ENCODE results near the gene MLLT10. TPM values are rescaled to one million over a fixed set of nuclear protein-coding genes. Genes with fewer than 3 reads are reported as not detected.
A peak's percentile ranks its signal among the peaks of the same experiment; 100 is the strongest.
"Not testable (repeated sequence)": the region's sequence is repeated elsewhere in the genome, so short reads cannot be mapped to it uniquely, and the experiment has no call there.

The MLLT10 gene
- total RNA-seq, 2 experiments from 2014 or later = 44.1 to 47.2 TPM

DNA sequence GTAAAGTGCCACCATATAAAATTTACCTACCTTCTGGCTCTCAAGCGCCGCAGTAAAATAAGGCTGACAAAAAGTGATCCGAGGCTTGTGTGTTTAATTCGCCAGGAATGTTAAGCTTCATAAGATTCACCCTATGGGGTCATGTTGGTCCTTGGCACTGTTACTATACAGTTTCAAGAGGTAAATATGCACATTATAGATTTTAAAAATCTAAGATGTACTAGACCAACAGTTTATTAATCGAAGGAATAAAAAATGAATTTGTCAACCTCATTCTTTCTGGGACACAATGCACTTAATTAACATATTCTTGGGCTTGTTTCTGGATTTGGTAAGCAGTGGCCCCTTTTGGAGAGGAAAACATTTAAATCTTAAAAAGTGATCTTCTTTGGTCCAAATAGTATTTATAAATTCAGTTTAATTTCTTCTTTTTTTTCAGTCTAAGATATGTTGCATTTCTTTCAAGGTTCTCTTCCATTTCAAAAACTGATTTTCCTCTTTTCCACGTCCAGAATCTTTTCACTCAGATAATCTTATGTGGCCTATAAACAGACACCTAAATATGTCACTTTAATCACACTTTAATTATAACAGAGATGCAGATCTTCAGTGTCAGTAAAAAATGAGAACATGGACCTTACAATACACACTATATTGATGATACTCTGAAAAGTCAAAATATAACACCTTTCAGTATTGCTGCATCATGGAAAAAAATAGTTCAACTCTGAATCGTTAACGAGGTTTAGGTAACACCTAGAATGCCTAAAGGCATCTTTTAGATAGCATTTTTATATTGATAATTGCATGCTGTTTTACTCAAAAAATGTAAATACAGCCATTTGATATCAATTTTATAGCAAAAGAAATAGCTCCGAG is 4.8 kb upstream of the MLLT10 start:
- CTCF ChIA-PET = interaction anchor here (0.6 kb wide), 1 partner anchor 47 kb away, joined by 3 read pairs; no protein-coding TSS in a partner anchor
- Mint-ChIP-seq H3K27me3 (peaks cover 37% of the 10 kb centered on the region), H3K4me3 (no peak overlapping the region), H3K27ac (no peak overlapping the region), H3K36me3 (ENCODE audit: low read depth) (peaks cover 12% of the 10 kb centered on the region), H3K4me1 (peaks cover 31% of the 10 kb centered on the region), H3K9me3 (no peaks in the 10 kb centered on the region)
- no peak for DNase-seq
- POLR2A ChIA-PET = interaction anchor here (0.6 kb wide), 1 partner anchor 778 kb away, joined by 7 read pairs; no protein-coding TSS in a partner anchor

DNA sequence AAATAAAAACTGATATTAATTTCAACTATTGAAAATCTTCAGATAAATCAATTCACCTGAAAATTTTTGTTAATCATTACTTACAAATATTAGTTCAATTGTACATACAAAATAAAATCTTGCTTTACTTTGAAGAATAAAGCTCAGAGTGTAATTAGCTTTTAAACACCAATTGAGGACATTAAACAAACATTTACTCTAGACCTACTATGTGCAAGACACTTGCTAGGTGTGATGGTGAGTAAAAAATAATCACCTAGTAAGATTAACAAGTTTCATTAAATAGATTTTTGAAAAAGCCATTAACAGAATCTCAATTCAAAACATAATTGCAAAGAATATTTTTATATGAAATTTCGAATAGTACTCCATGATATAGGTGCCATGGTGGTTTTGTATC is 3.9 kb upstream of the MLLT10 start:
- no peak for DNase-seq
- H3K27ac Mint-ChIP-seq = no peak overlapping the region
- H3K4me1 Mint-ChIP-seq = peaks cover 25% of the 10 kb centered on the region
- no peaks in the 10 kb centered on the region for H3K9me3 Mint-ChIP-seq
- H3K4me3 Mint-ChIP-seq = no peak overlapping the region
- H3K27me3 Mint-ChIP-seq = peaks cover 31% of the 10 kb centered on the region
- peaks cover 11% of the 10 kb centered on the region for H3K36me3 Mint-ChIP-seq (ENCODE audit: low read depth)
- CTCF ChIA-PET = no interaction called here
- POLR2A ChIA-PET = interaction anchor here (0.6 kb wide), 1 partner anchor 777 kb away, joined by 7 read pairs; no protein-coding TSS in a partner anchor

DNA sequence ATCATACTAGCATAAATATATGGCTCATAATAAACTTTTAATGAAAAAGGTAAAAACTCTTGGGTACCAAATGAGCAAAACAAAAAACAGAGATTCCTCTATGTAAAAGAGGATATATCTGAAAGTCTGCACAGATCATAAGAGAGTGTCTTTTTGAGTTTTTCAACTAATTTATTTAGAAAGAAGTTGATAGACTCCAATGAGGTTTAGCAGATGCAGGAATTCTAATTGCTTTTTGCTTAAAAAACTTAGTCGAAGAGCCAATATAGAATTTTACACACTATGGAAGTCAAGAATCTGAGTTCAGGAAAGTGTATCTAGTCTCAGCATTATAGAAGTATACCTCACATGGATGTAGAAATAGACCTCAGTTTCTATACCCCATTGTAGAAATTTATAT is 3.4 kb upstream of the MLLT10 start:
- H3K9me3 Mint-ChIP-seq = no peaks in the 10 kb centered on the region
- H3K4me3 Mint-ChIP-seq = no peak overlapping the region
- no peak for DNase-seq
- H3K27ac Mint-ChIP-seq = no peak overlapping the region
- peaks cover 27% of the 10 kb centered on the region for H3K27me3 Mint-ChIP-seq
- peaks cover 12% of the 10 kb centered on the region for H3K36me3 Mint-ChIP-seq (ENCODE audit: low read depth)
- H3K4me1 Mint-ChIP-seq = peaks cover 25% of the 10 kb centered on the region
- POLR2A ChIA-PET = no interaction called here
- CTCF ChIA-PET = no interaction called here

GRCh38 chr10:21531164-21531563 is 2.9 kb upstream of the MLLT10 start:
- H3K36me3 Mint-ChIP-seq (ENCODE audit: low read depth) = peaks cover 12% of the 10 kb centered on the region
- POLR2A ChIA-PET = interaction anchor here (0.6 kb wide), 1 partner anchor 170 kb away, joined by 4 read pairs; no protein-coding TSS in a partner anchor
- DNase-seq = no peak
- no peak overlapping the region for H3K27ac Mint-ChIP-seq
- CTCF ChIA-PET = no interaction called here
- H3K4me1 Mint-ChIP-seq = peaks cover 25% of the 10 kb centered on the region
- peaks cover 27% of the 10 kb centered on the region for H3K27me3 Mint-ChIP-seq
- H3K4me3 Mint-ChIP-seq = no peak overlapping the region
- H3K9me3 Mint-ChIP-seq = no peaks in the 10 kb centered on the region

- Mint-ChIP-seq H3K27ac (peak overlapping the region; percentile 98), H3K4me1 (peaks cover 21% of the 10 kb centered on the region), H3K36me3 (ENCODE audit: low read depth) (peaks cover 16% of the 10 kb centered on the region), H3K27me3 (peaks cover 17% of the 10 kb centered on the region), H3K9me3 (no peaks in the 10 kb centered on the region), H3K4me3 (peak overlapping the region; percentile 92)
- POLR2A ChIA-PET = no interaction called here
- CTCF ChIA-PET = interaction anchor here (0.5 to 1.4 kb wide), 5 partner anchors 11 to 101 kb away, joined by 3 to 5 read pairs (median 4); no protein-coding TSS in a partner anchor
- no peak for DNase-seq
Observed at GRCh38 chr10:21532694-21533466, 1.2 kb upstream of the MLLT10 start.

GRCh38 chr10:21534280-21534586 is 201 bp downstream of the MLLT10 start:
- peak overlapping the region; percentile 90 for H3K27ac Mint-ChIP-seq
- POLR2A ChIA-PET = no interaction called here
- H3K4me1 Mint-ChIP-seq = peaks cover 21% of the 10 kb centered on the region
- H3K4me3 Mint-ChIP-seq = peak overlapping the region; percentile 92
- H3K9me3 Mint-ChIP-seq = no peaks in the 10 kb centered on the region
- DNase-seq = no peak
- H3K27me3 Mint-ChIP-seq = peaks cover 4% of the 10 kb centered on the region
- peaks cover 18% of the 10 kb centered on the region for H3K36me3 Mint-ChIP-seq (ENCODE audit: low read depth)
- CTCF ChIA-PET = no interaction called here

DNA sequence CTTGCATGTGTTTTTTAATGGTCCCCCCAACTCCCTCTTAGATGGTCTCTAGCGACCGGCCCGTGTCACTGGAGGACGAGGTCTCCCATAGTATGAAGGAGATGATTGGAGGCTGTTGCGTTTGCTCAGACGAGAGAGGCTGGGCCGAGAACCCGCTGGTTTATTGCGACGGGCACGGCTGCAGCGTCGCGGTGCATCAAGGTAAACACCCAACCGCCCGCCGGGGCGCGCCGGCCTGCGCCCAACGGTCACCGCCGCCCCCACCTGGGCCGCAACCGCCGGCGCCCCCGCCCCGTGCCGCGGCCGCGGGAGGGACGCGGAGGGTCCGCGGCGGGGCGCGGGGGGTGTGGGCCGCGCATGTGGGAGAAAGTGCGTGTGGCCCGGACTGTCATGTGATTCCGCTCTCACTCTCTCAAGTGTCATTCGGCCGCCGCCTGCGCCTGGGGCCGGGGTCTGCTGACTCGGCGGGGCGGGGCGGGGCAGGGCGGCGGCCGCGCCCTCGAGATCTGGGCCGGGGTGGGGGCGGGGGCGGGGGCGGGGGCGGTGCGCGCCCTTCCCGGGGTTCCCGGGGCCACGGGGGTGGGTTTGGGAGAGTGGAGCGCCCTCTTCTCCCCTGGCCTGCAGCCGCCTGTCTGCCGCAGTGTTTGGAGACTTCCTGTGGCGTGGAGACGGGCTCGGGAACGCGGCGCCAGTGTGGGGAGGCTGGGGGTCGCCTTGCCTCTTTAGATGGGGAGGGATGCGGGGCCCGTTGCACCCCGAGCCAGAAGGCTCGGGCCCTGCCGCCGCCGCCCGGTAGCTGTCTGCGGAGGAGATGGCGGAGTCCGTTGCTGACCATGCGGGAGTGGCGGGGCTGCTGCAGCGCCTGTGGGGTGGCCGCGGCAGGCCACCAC is 817 bp downstream of the MLLT10 start:
- peak overlapping the region; percentile 90 for H3K27ac Mint-ChIP-seq
- peaks cover 23% of the 10 kb centered on the region for H3K36me3 Mint-ChIP-seq (ENCODE audit: low read depth)

GRCh38 chr10:21535494-21535965 is 1.5 kb downstream of the MLLT10 start:
- POLR2A ChIA-PET = no interaction called here
- peak overlapping the region; percentile 74 for H3K4me3 Mint-ChIP-seq
- CTCF ChIA-PET = no interaction called here

More for the DNA sequence above, 817 bp downstream of the MLLT10 start:
- POLR2A ChIA-PET = no interaction called here
- no peaks in the 10 kb centered on the region for H3K9me3 Mint-ChIP-seq
- CTCF ChIA-PET = no interaction called here
- H3K27me3 Mint-ChIP-seq = no peaks in the 10 kb centered on the region
- peaks cover 21% of the 10 kb centered on the region for H3K4me1 Mint-ChIP-seq
- peak overlapping the region; percentile 92 for H3K4me3 Mint-ChIP-seq
- peak; percentile 56 for DNase-seq

GRCh38 chr10:21535976-21536375 is 1.9 kb downstream of the MLLT10 start:
- CTCF ChIA-PET = interaction anchor here (0.7 kb wide), 1 partner anchor 44 kb away, joined by 3 read pairs; no protein-coding TSS in a partner anchor
- H3K4me1 Mint-ChIP-seq = peaks cover 21% of the 10 kb centered on the region
- POLR2A ChIA-PET, H3K9me3 Mint-ChIP-seq, H3K27ac Mint-ChIP-seq, H3K27me3 Mint-ChIP-seq, DNase-seq: not testable (repeated sequence)
- H3K36me3 Mint-ChIP-seq (ENCODE audit: low read depth) = peaks cover 29% of the 10 kb centered on the region
- H3K4me3 Mint-ChIP-seq = peak overlapping the region; percentile 74

More at GRCh38 chr10:21535494-21535965, 1.5 kb downstream of the MLLT10 start:
- H3K36me3 Mint-ChIP-seq (ENCODE audit: low read depth) = peaks cover 27% of the 10 kb centered on the region
- H3K27me3 Mint-ChIP-seq = no peaks in the 10 kb centered on the region
- peak overlapping the region; percentile 81 for H3K27ac Mint-ChIP-seq
- peaks cover 21% of the 10 kb centered on the region for H3K4me1 Mint-ChIP-seq
- no peaks in the 10 kb centered on the region for H3K9me3 Mint-ChIP-seq
- no peak for DNase-seq

- no peak for DNase-seq
- H3K27ac Mint-ChIP-seq = no peak overlapping the region
- H3K36me3 Mint-ChIP-seq (ENCODE audit: low read depth) = peaks cover 37% of the 10 kb centered on the region
- ChIA-PET CTCF (interaction anchor here (0.7 kb wide), 1 partner anchor 45 kb away, joined by 3 read pairs; no protein-coding TSS in a partner anchor), POLR2A (no interaction called here)
- H3K4me3 Mint-ChIP-seq = peak overlapping the region; percentile 29
- H3K4me1 Mint-ChIP-seq = peaks cover 24% of the 10 kb centered on the region
- no peaks in the 10 kb centered on the region for H3K27me3 Mint-ChIP-seq
- no peaks in the 10 kb centered on the region for H3K9me3 Mint-ChIP-seq
Observed at GRCh38 chr10:21536874-21537273, 2.8 kb downstream of the MLLT10 start.

GRCh38 chr10:21540701-21541100 is 6.7 kb downstream of the MLLT10 start:
- not testable (repeated sequence) for H3K9me3 Mint-ChIP-seq
- CTCF ChIA-PET = interaction anchor here (1.7 kb wide), 1 partner anchor 9 kb away, joined by 4 read pairs; no protein-coding TSS in a partner anchor

DNA sequence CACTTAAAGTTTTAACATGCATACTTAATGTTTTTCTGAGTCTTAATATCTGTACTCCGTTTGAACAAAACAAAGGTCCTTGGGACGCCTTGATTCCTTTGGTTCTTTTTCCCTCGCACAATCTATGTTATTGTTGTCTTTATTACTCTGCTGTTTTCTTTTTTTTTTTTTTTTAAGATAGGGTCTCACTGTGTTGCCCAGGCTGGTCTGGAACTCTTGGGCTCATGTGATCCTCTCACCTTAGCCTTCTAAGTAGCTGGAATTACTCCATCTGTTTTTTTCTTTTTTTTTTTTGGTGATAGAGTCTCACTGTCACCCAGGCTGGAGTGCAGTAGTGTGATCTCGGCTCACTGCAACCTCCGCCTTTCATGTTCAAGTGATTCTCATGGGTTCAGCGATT is 13.2 kb downstream of the MLLT10 start:
- Mint-ChIP-seq H3K4me1 (peaks cover 10% of the 10 kb centered on the region), H3K36me3 (ENCODE audit: low read depth) (peaks cover 59% of the 10 kb centered on the region), H3K9me3 (no peaks in the 10 kb centered on the region), H3K4me3 (no peak overlapping the region), H3K27ac (no peak overlapping the region), H3K27me3 (no peaks in the 10 kb centered on the region)
- POLR2A ChIA-PET = no interaction called here
- CTCF ChIA-PET = interaction anchor here (1.0 kb wide), 1 partner anchor 8 kb away, joined by 3 read pairs; no protein-coding TSS in a partner anchor
- DNase-seq = no peak

More at GRCh38 chr10:21540701-21541100, 6.7 kb downstream of the MLLT10 start:
- DNase-seq, H3K27me3 Mint-ChIP-seq, POLR2A ChIA-PET, H3K4me3 Mint-ChIP-seq, H3K27ac Mint-ChIP-seq: not testable (repeated sequence)
- Mint-ChIP-seq H3K4me1 (peaks cover 13% of the 10 kb centered on the region), H3K36me3 (ENCODE audit: low read depth) (peaks cover 56% of the 10 kb centered on the region)
